Measurements from ENCODE around the gene HOXC4. TPM values are rescaled to one million over a fixed set of nuclear protein-coding genes. Genes with fewer than 3 reads are reported as not detected.
A peak's percentile ranks its signal among the peaks of the same experiment; 100 is the strongest.

The HOXC4 gene
- total and polyA plus RNA-seq, 2 of the 8 experiments (the other 6 are each of a cell fraction or from before 2014, with no cell fraction given), result not detected

- Histone ChIP-seq H3K4me1 (replicated peaks in 1 of 4; ENCODE audit: control insufficient read depth in 3 of 4, insufficient read depth in 4 of 4, low read length in 3 of 4) (peaks cover 4 to 25% (median 10%) of the 10 kb centered on the region in 4 experiments; a peak in 6 of 7 replicates), H3K79me2 (ENCODE audit: control insufficient read depth in 1 of 2, insufficient read depth in 2 of 2, low read length in 2 of 2) (no peaks in the 10 kb centered on the region), H4K20me1 (replicated peaks in 1 of 2; ENCODE audit: control insufficient read depth in 1 of 2, insufficient read depth in 2 of 2, low read length in 2 of 2) (peaks cover 9% of the 10 kb centered on the region in 2 experiments), H2AFZ (ENCODE audit: low read length) (no peak overlapping the region), H3K79me1 (ENCODE audit: low read depth, low read length) (no peaks in the 10 kb centered on the region), H3K9ac (replicated peaks in 1 of 4; ENCODE audit: extremely low read depth in 1 of 4, low read depth in 3 of 4, low read length in 3 of 4) (no peak overlapping the region), H2BK15ac (ENCODE audit: low read length) (no peak overlapping the region), H3K4me2 (ENCODE audit: insufficient read depth in 1 of 2, low read depth in 2 of 2, low read length in 2 of 2) (peak overlapping the region in 1 of 2 experiments; percentile 50; a peak in 1 of 4 replicates), H3K4me3 (ENCODE audit: extremely low read depth in 1 of 4, insufficient read depth in 2 of 4, low read depth in 3 of 4, low read length in 4 of 4) (no peak overlapping the region), H3K14ac (ENCODE audit: insufficient read length) (no peak overlapping the region), H3K56ac (replicated peaks; ENCODE audit: insufficient read length, low read depth, low read length) (no peak overlapping the region), H4K8ac (ENCODE audit: extremely low read depth, insufficient read depth, low read length) (no peak overlapping the region), H3K23me2 (ENCODE audit: low read depth, low read length) (peaks cover 3% of the 10 kb centered on the region), H3K18ac (ENCODE audit: extremely low read depth, low read length) (no peak overlapping the region), H3K9me3 (ENCODE audit: insufficient read depth in 2 of 2, low read depth in 1 of 2, low read length in 1 of 2) (no peaks in the 10 kb centered on the region), H3K36me3 (ENCODE audit: control insufficient read depth in 2 of 4, insufficient read depth in 4 of 4, low read length in 3 of 4) (no peaks in the 10 kb centered on the region; a peak in 1 of 8 replicates), H2BK5ac (ENCODE audit: low read depth, low read length) (no peak overlapping the region), H4K5ac (ENCODE audit: insufficient read length, low read depth, low read length) (no peak overlapping the region), H2BK20ac (ENCODE audit: low read length) (no peak overlapping the region), H3K27me3 (replicated peaks in 1 of 4; ENCODE audit: control insufficient read depth in 3 of 4, extremely low read depth in 1 of 4, insufficient read depth in 3 of 4, low read length in 3 of 4) (peaks cover 96 to 100% (median 99%) of the 10 kb centered on the region in 4 experiments), H2AK5ac (ENCODE audit: low read depth, low read length) (no peak overlapping the region), H4K91ac (replicated peaks; ENCODE audit: insufficient read length, low read length) (no peak overlapping the region), H2BK12ac (ENCODE audit: low read depth, low read length) (no peak overlapping the region), H3K23ac (ENCODE audit: insufficient read length) (no peak overlapping the region), H3K4ac (replicated peaks; ENCODE audit: insufficient read length, low read depth, low read length) (no peak overlapping the region), H3K27ac (ENCODE audit: low read depth, low read length) (no peak overlapping the region), H2BK120ac (replicated peaks; ENCODE audit: low read depth, low read length) (no peak overlapping the region)
- 3% methylated on average over 2 of the region's 2 CpGs; no CpG with 5 or more reads in 1 of the 2 experiments for WGBS, 2 experiments (ENCODE audit: extremely low coverage in 1 of 2, insufficient coverage in 1 of 2, insufficient read length in 1 of 2, insufficient replicate concordance in 2 of 2, low coverage in 1 of 2, low lambda C conversion rate in 2 of 2, missing lambda C conversion rate in 1 of 2)
- POLR2A ChIA-PET (ENCODE audit: partially characterized antibody), result no interaction called here
- no peak for DNase-seq (ENCODE audit: low read depth in 1 of 2, low spot score in 2 of 2)
- no peak for FAIRE-seq
- CTCF ChIA-PET (ENCODE audit: partially characterized antibody), result interaction anchor here (0.6 to 1.5 kb wide), 8 partner anchors 40 to 725 kb away, joined by 3 to 5 read pairs (median 4); no protein-coding TSS in a partner anchor
- no peak for TF ChIP-seq KDM1A (IDR thresholded peaks at IDR 0.05; ENCODE audit: borderline replicate concordance, low read length)
- no peak for TF ChIP-seq SIN3A (conservative IDR thresholded peaks at IDR 0.05 in 1 of 2, IDR thresholded peaks at IDR 0.05 in 1 of 2; ENCODE audit: low read depth in 1 of 2, low read length in 2 of 2)
- TF ChIP-seq CREB1 (IDR thresholded peaks at IDR 0.05), result no peak
- TF ChIP-seq MAFK (IDR thresholded peaks at IDR 0.05; ENCODE audit: low read depth, low read length), result no peak
- no peak for TF ChIP-seq EZH2 (IDR thresholded peaks at IDR 0.05; ENCODE audit: low read depth, low read length, severe bottlenecking)
- no peak for TF ChIP-seq TBP (IDR thresholded peaks at IDR 0.05; ENCODE audit: low read depth, low read length)
- no peak for TF ChIP-seq EGR1 (IDR thresholded peaks at IDR 0.05; ENCODE audit: borderline replicate concordance, low read depth, low read length)
- no peak for TF ChIP-seq FOSL1 (IDR thresholded peaks at IDR 0.05; ENCODE audit: insufficient read depth, low read depth, low read length)
- no peak for TF ChIP-seq ASH2L (IDR thresholded peaks at IDR 0.05; ENCODE audit: low read length)
- TF ChIP-seq EP300 (IDR thresholded peaks at IDR 0.05; ENCODE audit: borderline replicate concordance in 1 of 2, low read depth in 2 of 2, low read length in 2 of 2), result no peak
- TF ChIP-seq SIX5 (IDR thresholded peaks at IDR 0.05; ENCODE audit: low read depth, low read length), result no peak
- no peak for TF ChIP-seq TAF7 (optimal IDR thresholded peaks at IDR 0.05; ENCODE audit: borderline replicate concordance, low read depth, low read length)
- no peak for TF ChIP-seq SP1 (IDR thresholded peaks at IDR 0.05; ENCODE audit: low read depth, low read length)
These were observed 1.9 kb downstream of the HOXC4 start for GRCh38 chr12:54055552-54055951.

Measured in H1 (cell line).